Gastroesophageal sphincter (tissue), 3 donors: ENCODE results near the gene POMC.

Source experiments
- CTCF ChIP-seq, 4 experiments: fragments of 200-600 bp in 2 of 4; fragments of 450-650 bp in 2 of 4; sonication (generic) in 1 of 4; IDR thresholded peaks; one replicate each; pipeline ENCODE4 v1.5.1; 2017 to 2019; ENCODE audit warnings: antibody characterized with exemption in 4 of 4, mild to moderate bottlenecking in 2 of 4, moderate library complexity in 2 of 4
- POLR2A ChIP-seq, 2 donors: fragments of 450-650 bp; IDR thresholded peaks; one replicate each; pipeline ENCODE4 v1.6.1; 2017; ENCODE audit warnings: antibody characterized with exemption in 2 of 2, mild to moderate bottlenecking in 2 of 2, moderate library complexity in 1 of 2
- POLR2AphosphoS5 ChIP-seq: sonication (generic); formaldehyde crosslinking; IDR thresholded peaks from one replicate; pipeline ENCODE4 v1.6.1; 2017; ENCODE audit warnings: antibody characterized with exemption

- TF ChIP-seq CTCF (IDR thresholded peaks at IDR 0.05) (no peak), POLR2AphosphoS5 (no peak), POLR2A (IDR thresholded peaks at IDR 0.05) (no peak)
These were observed 44.7 kb downstream of the POMC start for GRCh38 chr2:25123682-25124081.
